ENCODE measurements around the gene STH. TPM values are rescaled to one million over a fixed set of nuclear protein-coding genes. Genes with fewer than 3 reads are reported as not detected.

The STH gene
- total RNA-seq, 2 experiments from 2014 or later = not detected

GRCh38 chr17:45982791-45983613 is 16.0 kb upstream of the STH start:
- no peak for ATAC-seq

GRCh38 chr17:45983614-45984310 is 15.3 kb upstream of the STH start:
- no peak for ATAC-seq
- H3K9me3 Mint-ChIP-seq (ENCODE audit: low read depth) = no peaks in the 10 kb centered on the region
- no peak overlapping the region for H3K27ac Mint-ChIP-seq
- DNase-seq = no peak
- CTCF ChIA-PET = no interaction called here
- H3K27me3 Mint-ChIP-seq = peaks cover 6% of the 10 kb centered on the region
- no peak overlapping the region for H3K4me3 Mint-ChIP-seq
- no peaks in the 10 kb centered on the region for H3K36me3 Mint-ChIP-seq
- no peaks in the 10 kb centered on the region for H3K4me1 Mint-ChIP-seq

More at GRCh38 chr17:45982791-45983613, 16.0 kb upstream of the STH start:
- H3K27me3 Mint-ChIP-seq = peaks cover 6% of the 10 kb centered on the region
- peaks cover 3% of the 10 kb centered on the region for H3K4me1 Mint-ChIP-seq
- DNase-seq = no peak
- H3K36me3 Mint-ChIP-seq = no peaks in the 10 kb centered on the region
- H3K27ac Mint-ChIP-seq = no peak overlapping the region
- no peaks in the 10 kb centered on the region for H3K9me3 Mint-ChIP-seq (ENCODE audit: low read depth)
- no peak overlapping the region for H3K4me3 Mint-ChIP-seq
- CTCF ChIA-PET = no interaction called here

DNA sequence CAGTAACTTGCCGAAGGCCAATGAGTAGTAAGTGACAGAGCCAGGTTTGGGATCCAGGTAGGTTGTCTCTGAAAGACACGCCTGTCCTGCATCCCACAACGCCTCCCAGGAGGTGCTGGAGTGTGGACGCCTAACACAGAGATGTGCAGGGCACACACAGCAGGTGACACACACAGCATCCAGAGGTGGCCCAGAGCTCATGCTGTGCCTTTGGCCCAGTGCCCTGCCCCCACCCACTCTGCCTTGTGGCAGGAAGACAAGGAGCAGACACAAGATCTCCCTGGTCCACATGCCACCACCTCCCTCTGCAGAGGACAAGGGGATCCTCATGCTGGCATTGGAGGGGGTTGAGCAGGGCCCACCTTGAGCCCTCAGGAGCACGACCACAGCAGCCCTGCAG is 14.7 kb upstream of the STH start:
- H3K27ac Mint-ChIP-seq = no peak overlapping the region
- ATAC-seq (no peak), DNase-seq (no peak)
- no peaks in the 10 kb centered on the region for H3K9me3 Mint-ChIP-seq (ENCODE audit: low read depth)
- no peaks in the 10 kb centered on the region for H3K4me1 Mint-ChIP-seq
- no peak overlapping the region for H3K4me3 Mint-ChIP-seq
- CTCF ChIA-PET = no interaction called here
- peaks cover 6% of the 10 kb centered on the region for H3K27me3 Mint-ChIP-seq
- H3K36me3 Mint-ChIP-seq = no peaks in the 10 kb centered on the region

GRCh38 chr17:45985447-45985846 is 13.6 kb upstream of the STH start:
- H3K36me3 Mint-ChIP-seq = no peaks in the 10 kb centered on the region

DNA sequence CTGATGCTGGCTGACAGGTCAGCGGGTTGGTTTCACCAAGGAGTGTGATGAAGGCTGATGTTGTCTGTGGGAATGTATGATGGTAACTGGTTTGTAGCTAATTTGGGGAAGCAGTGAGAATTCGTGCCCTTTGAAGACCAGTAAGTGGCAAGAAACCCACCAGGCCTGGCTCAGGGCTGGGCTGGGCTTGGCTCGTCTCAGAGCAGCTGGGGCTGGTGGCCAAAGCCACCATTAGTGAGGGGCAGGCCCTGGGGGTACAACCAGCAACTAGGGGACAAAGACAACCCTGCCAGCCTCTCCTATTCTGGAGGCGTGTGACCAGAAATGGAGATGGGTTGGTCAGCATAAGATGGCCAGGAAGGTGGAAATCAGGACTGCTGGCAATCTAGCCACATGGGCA is 13.0 kb upstream of the STH start:
- ATAC-seq (no peak), DNase-seq (no peak)
- no peak overlapping the region for H3K4me3 Mint-ChIP-seq
- no peaks in the 10 kb centered on the region for H3K9me3 Mint-ChIP-seq (ENCODE audit: low read depth)
- H3K27ac Mint-ChIP-seq = no peak overlapping the region
- no peaks in the 10 kb centered on the region for H3K4me1 Mint-ChIP-seq
- H3K27me3 Mint-ChIP-seq = peaks cover 10% of the 10 kb centered on the region
- H3K36me3 Mint-ChIP-seq = no peaks in the 10 kb centered on the region
- CTCF ChIA-PET = no interaction called here

More at GRCh38 chr17:45985447-45985846, 13.6 kb upstream of the STH start:
- Mint-ChIP-seq H3K27ac (no peak overlapping the region), H3K4me1 (no peaks in the 10 kb centered on the region), H3K9me3 (ENCODE audit: low read depth) (no peaks in the 10 kb centered on the region), H3K27me3 (peaks cover 9% of the 10 kb centered on the region), H3K4me3 (no peak overlapping the region)
- ATAC-seq = no peak
- CTCF ChIA-PET = no interaction called here
- no peak for DNase-seq

DNA sequence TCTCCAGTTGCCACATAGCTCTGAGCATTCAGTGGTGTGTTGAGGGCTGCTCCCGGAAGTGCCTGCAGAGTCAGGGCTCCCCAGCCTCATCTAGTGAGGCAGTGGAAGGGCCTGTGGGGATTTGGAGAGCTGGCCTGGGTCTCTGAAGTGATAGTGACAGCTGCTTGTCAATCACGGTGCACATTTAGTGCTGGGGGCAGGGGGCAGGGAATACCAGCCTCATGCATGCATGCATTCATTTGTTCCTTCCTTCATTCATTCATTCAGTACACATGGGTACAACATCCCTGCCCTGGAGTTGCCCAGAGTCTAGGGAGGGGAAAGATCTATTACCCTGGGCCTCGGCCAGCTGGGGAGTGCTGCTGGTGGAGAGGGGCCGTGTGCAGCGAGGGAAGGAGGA is 11.3 kb upstream of the STH start:
- ATAC-seq = no peak
- H3K4me1 Mint-ChIP-seq = no peaks in the 10 kb centered on the region
- DNase-seq = no peak
- H3K9me3 Mint-ChIP-seq (ENCODE audit: low read depth) = no peaks in the 10 kb centered on the region
- no peak overlapping the region for H3K4me3 Mint-ChIP-seq
- H3K36me3 Mint-ChIP-seq = no peaks in the 10 kb centered on the region
- H3K27ac Mint-ChIP-seq = no peak overlapping the region
- peaks cover 5% of the 10 kb centered on the region for H3K27me3 Mint-ChIP-seq
- CTCF ChIA-PET = interaction anchor here (1.5 kb wide), 1 partner anchor 39 kb away, joined by 5 read pairs; no protein-coding TSS in a partner anchor

- peaks cover 5% of the 10 kb centered on the region for H3K27me3 Mint-ChIP-seq
- H3K9me3 Mint-ChIP-seq (ENCODE audit: low read depth) = no peaks in the 10 kb centered on the region
- H3K4me3 Mint-ChIP-seq = no peak overlapping the region
- no peaks in the 10 kb centered on the region for H3K36me3 Mint-ChIP-seq
- ATAC-seq = no peak
- no peak for DNase-seq
- no peaks in the 10 kb centered on the region for H3K4me1 Mint-ChIP-seq
- CTCF ChIA-PET = interaction anchor here (0.9 to 1.7 kb wide), 2 partner anchors 11 to 14 kb away, joined by 3 to 5 read pairs; no protein-coding TSS in a partner anchor
- H3K27ac Mint-ChIP-seq = no peak overlapping the region
Observed at GRCh38 chr17:45989759-45990158, 9.3 kb upstream of the STH start.

- no peaks in the 10 kb centered on the region for H3K9me3 Mint-ChIP-seq (ENCODE audit: low read depth)
- peaks cover 5% of the 10 kb centered on the region for H3K27me3 Mint-ChIP-seq
- CTCF ChIA-PET = interaction anchor here (1.7 kb wide), 1 partner anchor 10 kb away, joined by 5 read pairs; no protein-coding TSS in a partner anchor
- no peaks in the 10 kb centered on the region for H3K36me3 Mint-ChIP-seq
- H3K4me1 Mint-ChIP-seq = no peaks in the 10 kb centered on the region
- DNase-seq (no peak), ATAC-seq (no peak)
- no peak overlapping the region for H3K27ac Mint-ChIP-seq
- no peak overlapping the region for H3K4me3 Mint-ChIP-seq
Observed at GRCh38 chr17:45990886-45991285, 8.2 kb upstream of the STH start.

GRCh38 chr17:45991341-45991740 is 7.7 kb upstream of the STH start:
- Mint-ChIP-seq H3K4me1 (no peaks in the 10 kb centered on the region), H3K4me3 (no peak overlapping the region), H3K27ac (no peak overlapping the region), H3K27me3 (peaks cover 5% of the 10 kb centered on the region), H3K9me3 (ENCODE audit: low read depth) (no peaks in the 10 kb centered on the region), H3K36me3 (no peaks in the 10 kb centered on the region)
- CTCF ChIA-PET = interaction anchor here (1.7 to 1.8 kb wide), 2 partner anchors 9 to 11 kb away, joined by 5 read pairs; no protein-coding TSS in a partner anchor
- DNase-seq (no peak), ATAC-seq (no peak)

DNA sequence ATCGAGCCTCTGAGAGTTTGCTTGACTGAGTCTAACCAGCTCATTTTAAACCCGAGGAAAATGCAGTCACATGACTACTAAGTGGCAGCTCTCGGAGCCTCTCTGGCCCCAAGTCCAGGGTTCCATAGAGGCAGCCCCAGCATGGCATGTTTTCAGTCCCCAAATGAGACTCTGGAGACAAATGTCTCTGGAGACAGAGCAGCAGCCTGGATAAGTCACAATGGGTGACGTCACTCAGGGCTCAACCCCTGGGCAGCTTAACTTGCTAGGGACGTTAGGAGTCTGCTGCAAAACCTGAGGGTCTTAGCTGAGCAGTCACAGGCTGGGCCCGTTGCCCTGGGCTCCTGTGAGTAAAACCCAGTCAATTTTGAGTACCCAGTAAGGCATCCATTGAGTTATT is 6.9 kb upstream of the STH start:
- CTCF ChIA-PET = interaction anchor here (1.6 to 1.8 kb wide), 2 partner anchors 10 to 12 kb away, joined by 4 to 5 read pairs; no protein-coding TSS in a partner anchor
- Mint-ChIP-seq H3K9me3 (ENCODE audit: low read depth) (no peaks in the 10 kb centered on the region), H3K27me3 (peaks cover 5% of the 10 kb centered on the region), H3K27ac (no peak overlapping the region), H3K4me1 (no peaks in the 10 kb centered on the region), H3K4me3 (no peak overlapping the region), H3K36me3 (no peaks in the 10 kb centered on the region)
- DNase-seq (no peak), ATAC-seq (no peak)

GRCh38 chr17:45992904-45993303 is 6.1 kb upstream of the STH start:
- Mint-ChIP-seq H3K36me3 (no peaks in the 10 kb centered on the region), H3K9me3 (ENCODE audit: low read depth) (no peaks in the 10 kb centered on the region), H3K4me3 (no peak overlapping the region), H3K4me1 (no peaks in the 10 kb centered on the region), H3K27ac (no peak overlapping the region), H3K27me3 (peaks cover 5% of the 10 kb centered on the region)
- CTCF ChIA-PET = interaction anchor here (1.6 to 1.8 kb wide), 2 partner anchors 9 to 11 kb away, joined by 4 to 5 read pairs; no protein-coding TSS in a partner anchor
- no peak for ATAC-seq
- DNase-seq = no peak

DNA sequence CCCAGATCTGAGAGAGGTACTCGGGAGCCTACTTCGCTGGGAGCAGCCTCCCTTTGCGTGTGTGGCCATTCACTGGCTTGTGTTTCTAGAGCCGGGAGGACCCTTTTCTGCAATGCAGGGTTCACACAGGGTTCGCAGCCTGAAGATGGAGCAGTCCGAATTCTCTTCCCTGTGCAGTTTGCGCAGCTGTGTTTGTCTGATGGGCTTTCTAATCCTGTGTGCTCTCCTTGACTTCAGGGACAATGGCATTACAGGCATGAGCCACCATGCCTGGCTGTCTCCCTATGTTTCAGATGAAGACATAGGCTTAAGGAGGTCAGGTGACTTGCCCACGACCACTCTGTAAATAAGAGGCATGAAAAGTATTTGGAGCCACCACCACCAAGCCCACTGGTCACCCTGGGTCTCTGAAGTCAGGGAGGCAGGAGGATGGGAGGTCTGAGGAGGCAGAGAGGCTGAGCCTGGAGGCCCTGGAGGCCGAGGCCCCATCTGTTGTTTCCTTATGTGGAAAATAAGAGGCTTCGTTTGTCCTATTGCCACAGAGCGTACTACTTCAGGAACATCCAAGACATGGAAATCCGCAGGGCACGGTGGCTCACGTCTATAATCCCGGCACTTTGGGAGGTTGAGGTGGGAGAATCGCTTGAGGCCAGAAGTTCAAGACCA is 5.0 kb upstream of the STH start:
- H3K27ac Mint-ChIP-seq = no peak overlapping the region
- DNase-seq (no peak), ATAC-seq (no peak)
- H3K9me3 Mint-ChIP-seq (ENCODE audit: low read depth) = no peaks in the 10 kb centered on the region
- CTCF ChIA-PET = no interaction called here
- H3K4me3 Mint-ChIP-seq = no peak overlapping the region
- H3K36me3 Mint-ChIP-seq = no peaks in the 10 kb centered on the region
- H3K27me3 Mint-ChIP-seq = peaks cover 5% of the 10 kb centered on the region
- H3K4me1 Mint-ChIP-seq = no peaks in the 10 kb centered on the region

- Mint-ChIP-seq H3K36me3 (no peaks in the 10 kb centered on the region), H3K27me3 (peaks cover 4% of the 10 kb centered on the region), H3K4me1 (no peaks in the 10 kb centered on the region), H3K9me3 (ENCODE audit: low read depth) (no peaks in the 10 kb centered on the region), H3K4me3 (no peak overlapping the region), H3K27ac (no peak overlapping the region)
- CTCF ChIA-PET = no interaction called here
- ATAC-seq = no peak
- DNase-seq = no peak
Observed at GRCh38 chr17:45994987-45995386, 4.1 kb upstream of the STH start.
